ENCODE results near the gene TAAR6. TPM values are rescaled to one million over a fixed set of nuclear protein-coding genes. Genes with fewer than 3 reads are reported as not detected.

Gene TAAR6
- total and polyA plus RNA-seq, 4 donors, result not detected

DNA sequence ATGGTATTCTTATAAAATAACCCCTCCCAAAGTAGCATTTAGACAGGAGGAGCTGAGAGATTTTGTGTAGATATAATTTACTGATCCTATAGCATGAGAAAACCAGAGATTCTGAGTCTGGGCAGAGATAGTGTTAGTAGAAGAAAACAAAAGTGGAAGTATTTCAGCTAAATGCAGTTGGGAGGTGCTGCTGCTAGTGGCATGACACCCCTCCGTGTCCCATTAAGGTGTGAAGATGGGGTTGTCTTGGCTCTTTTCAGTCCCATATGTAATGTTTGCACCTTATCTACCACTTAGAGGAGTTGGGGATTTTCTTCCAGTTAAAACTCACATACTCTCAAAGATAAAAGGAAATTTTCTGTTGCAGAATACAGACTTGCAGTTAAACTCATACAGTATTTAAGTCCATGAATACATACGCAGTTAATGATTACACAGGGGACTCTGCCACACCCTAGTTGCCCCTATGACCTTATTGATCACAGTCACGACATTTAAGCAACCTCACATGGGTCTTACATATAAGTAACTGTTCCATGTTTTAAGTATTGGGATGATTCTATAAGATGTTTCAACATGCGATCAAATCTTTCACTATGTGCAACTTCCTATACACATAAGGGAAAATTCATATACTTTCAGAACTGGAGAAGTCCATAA is 42.5 kb downstream of the TAAR6 start:
- Histone ChIP-seq H3K4me1 (ENCODE audit: control insufficient read depth in 5 of 5, insufficient read depth in 5 of 5, low read length in 5 of 5) (no peaks in the 10 kb centered on the region), H3K27ac (ENCODE audit: low read depth in 1 of 2, low read length in 1 of 2) (no peak overlapping the region), H3K4me3 (no peak overlapping the region), H3K9me3 (ENCODE audit: control insufficient read depth in 4 of 4, insufficient read depth in 3 of 4, low read length in 3 of 4) (no peaks in the 10 kb centered on the region), H3K9ac (ENCODE audit: insufficient read depth in 1 of 2, low read length in 2 of 2) (no peak overlapping the region), H3K36me3 (ENCODE audit: control insufficient read depth in 4 of 4, insufficient read depth in 4 of 4, low read length in 4 of 4) (no peaks in the 10 kb centered on the region), H3K27me3 (ENCODE audit: control insufficient read depth in 3 of 3, insufficient read depth in 3 of 3, low read length in 2 of 3) (no peaks in the 10 kb centered on the region)
- no peak for DNase-seq
- TF ChIP-seq, protein P1, sequence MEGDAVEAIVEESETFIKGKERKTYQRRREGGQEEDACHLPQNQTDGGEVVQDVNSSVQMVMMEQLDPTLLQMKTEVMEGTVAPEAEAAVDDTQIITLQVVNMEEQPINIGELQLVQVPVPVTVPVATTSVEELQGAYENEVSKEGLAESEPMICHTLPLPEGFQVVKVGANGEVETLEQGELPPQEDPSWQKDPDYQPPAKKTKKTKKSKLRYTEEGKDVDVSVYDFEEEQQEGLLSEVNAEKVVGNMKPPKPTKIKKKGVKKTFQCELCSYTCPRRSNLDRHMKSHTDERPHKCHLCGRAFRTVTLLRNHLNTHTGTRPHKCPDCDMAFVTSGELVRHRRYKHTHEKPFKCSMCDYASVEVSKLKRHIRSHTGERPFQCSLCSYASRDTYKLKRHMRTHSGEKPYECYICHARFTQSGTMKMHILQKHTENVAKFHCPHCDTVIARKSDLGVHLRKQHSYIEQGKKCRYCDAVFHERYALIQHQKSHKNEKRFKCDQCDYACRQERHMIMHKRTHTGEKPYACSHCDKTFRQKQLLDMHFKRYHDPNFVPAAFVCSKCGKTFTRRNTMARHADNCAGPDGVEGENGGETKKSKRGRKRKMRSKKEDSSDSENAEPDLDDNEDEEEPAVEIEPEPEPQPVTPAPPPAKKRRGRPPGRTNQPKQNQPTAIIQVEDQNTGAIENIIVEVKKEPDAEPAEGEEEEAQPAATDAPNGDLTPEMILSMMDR (IDR thresholded peaks at IDR 0.05; ENCODE audit: control extremely low read depth, extremely low read depth), result no peak
- WGBS, 2 donors, result 60% methylated on average over 4 of the region's 4 CpGs
- no peak for ATAC-seq (ENCODE audit: insufficient read depth, low FRiP score)

DNA sequence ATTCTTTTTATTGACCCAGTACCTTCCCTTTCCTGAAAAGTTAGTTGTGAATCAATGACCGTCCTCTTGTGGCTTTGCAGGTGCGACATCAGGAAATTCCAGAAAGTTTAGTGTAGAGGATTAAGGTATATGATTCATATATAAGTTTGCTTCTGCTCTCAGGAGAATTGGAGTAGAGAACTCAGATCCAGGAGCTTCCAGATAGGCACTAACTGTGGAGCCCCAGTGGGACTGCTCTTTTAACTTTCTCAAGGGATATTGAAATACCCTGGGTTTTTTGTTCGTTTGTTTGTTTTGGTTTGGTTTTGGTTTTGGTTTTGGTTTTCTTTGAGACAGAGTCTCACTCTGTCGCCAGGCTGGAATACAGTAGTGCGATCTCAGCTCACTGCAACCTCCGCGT is 44.4 kb downstream of the TAAR6 start:
- TF ChIP-seq, protein P1 (IDR thresholded peaks at IDR 0.05; ENCODE audit: control extremely low read depth, extremely low read depth), result no peak
- H3K9ac ChIP-seq (ENCODE audit: insufficient read depth in 1 of 2, low read length in 2 of 2), result no peak overlapping the region
- no peaks in the 10 kb centered on the region for H3K36me3 ChIP-seq (ENCODE audit: control insufficient read depth in 4 of 4, insufficient read depth in 4 of 4, low read length in 4 of 4)
- no peaks in the 10 kb centered on the region for H3K4me1 ChIP-seq (ENCODE audit: control insufficient read depth in 5 of 5, insufficient read depth in 5 of 5, low read length in 5 of 5)
- H3K27ac ChIP-seq (ENCODE audit: low read depth in 1 of 2, low read length in 1 of 2), result no peak overlapping the region
- no peaks in the 10 kb centered on the region for H3K9me3 ChIP-seq (ENCODE audit: control insufficient read depth in 4 of 4, insufficient read depth in 3 of 4, low read length in 3 of 4)
- 84 to 89% methylated on average over 6 to 7 of the region's 7 CpGs for WGBS, 2 donors
- no peak overlapping the region for H3K4me3 ChIP-seq
- DNase-seq (no peak), ATAC-seq (ENCODE audit: insufficient read depth, low FRiP score) (no peak)
- no peaks in the 10 kb centered on the region for H3K27me3 ChIP-seq (ENCODE audit: control insufficient read depth in 3 of 3, insufficient read depth in 3 of 3, low read length in 2 of 3)

- no peaks in the 10 kb centered on the region for H3K9me3 ChIP-seq (ENCODE audit: control insufficient read depth in 4 of 4, insufficient read depth in 3 of 4, low read length in 3 of 4)
- H3K9ac ChIP-seq (ENCODE audit: insufficient read depth in 1 of 2, low read length in 2 of 2), result no peak overlapping the region
- no peaks in the 10 kb centered on the region for H3K27me3 ChIP-seq (ENCODE audit: control insufficient read depth in 3 of 3, insufficient read depth in 3 of 3, low read length in 2 of 3)
- no peak for ATAC-seq (ENCODE audit: insufficient read depth, low FRiP score)
- no peak overlapping the region for H3K27ac ChIP-seq (ENCODE audit: low read depth in 1 of 2, low read length in 1 of 2)
- no peak overlapping the region for H3K4me3 ChIP-seq
- TF ChIP-seq, protein P1 (IDR thresholded peaks at IDR 0.05; ENCODE audit: control extremely low read depth, extremely low read depth), result no peak
- no peaks in the 10 kb centered on the region for H3K36me3 ChIP-seq (ENCODE audit: control insufficient read depth in 4 of 4, insufficient read depth in 4 of 4, low read length in 4 of 4)
- no peaks in the 10 kb centered on the region for H3K4me1 ChIP-seq (ENCODE audit: control insufficient read depth in 5 of 5, insufficient read depth in 5 of 5, low read length in 5 of 5)
- DNase-seq, result no peak
- 41% methylated on average over 1 of the region's 1 CpG for WGBS, 2 donors
Measured at GRCh38 chr6:132616677-132617076, 46.6 kb downstream of the TAAR6 start.

Small RNA genes within 50 kb of the gene (small RNA-seq; reads per million reads assigned to genes)
- not detected for gene TAAR7P (ENCODE audit: low replicate concordance)

Other genes starting within 250 kb of the TAAR6 start
- gene MOXD1, start 168.8 kb upstream of the TAAR6 start, total RNA-seq, result 10 to 100 TPM; 30.8 to 37.5 TPM
- gene MOXD1, start 168.8 kb upstream of the TAAR6 start, polyA plus RNA-seq, result 1 to 10 TPM; 4.5 to 4.6 TPM
- gene STX7, start 57.2 kb upstream of the TAAR6 start, total RNA-seq, result 10 to 100 TPM; 61.2 to 84.8 TPM
- 10 to 100 TPM; 14.8 to 39.3 TPM for gene STX7, start 57.2 kb upstream of the TAAR6 start, polyA plus RNA-seq
- gene TAAR9, start 32.0 kb upstream of the TAAR6 start, total RNA-seq, result not detected
- gene TAAR9, start 32.0 kb upstream of the TAAR6 start, polyA plus RNA-seq, result not detected
- not detected for gene TAAR8, start 17.6 kb upstream of the TAAR6 start, total RNA-seq
- not detected for gene TAAR8, start 17.6 kb upstream of the TAAR6 start, polyA plus RNA-seq
- gene TAAR5, start 19.4 kb downstream of the TAAR6 start, total RNA-seq, result not detected
- gene TAAR5, start 19.4 kb downstream of the TAAR6 start, polyA plus RNA-seq, result not detected
- not detected for gene TAAR2, start 54.0 kb downstream of the TAAR6 start, total RNA-seq
- not detected for gene TAAR2, start 54.0 kb downstream of the TAAR6 start, polyA plus RNA-seq
- not detected for gene TAAR1, start 88.9 kb downstream of the TAAR6 start, total RNA-seq
- gene TAAR1, start 88.9 kb downstream of the TAAR6 start, polyA plus RNA-seq, result under 1 TPM in 1 of 2 donors, not detected in 1; 0.06 TPM
- 1 to 10 TPM; 3.1 to 3.5 TPM for gene VNN1, start 143.7 kb downstream of the TAAR6 start, total RNA-seq
- 10 to 100 TPM in 1 of 2 donors, 1 to 10 TPM in 1; 2.2 to 64.9 TPM for gene VNN1, start 143.7 kb downstream of the TAAR6 start, polyA plus RNA-seq
- 10 to 100 TPM; 10.3 to 34.0 TPM for gene VNN2, start 187.6 kb downstream of the TAAR6 start, total RNA-seq
- gene VNN2, start 187.6 kb downstream of the TAAR6 start, polyA plus RNA-seq, result 10 to 100 TPM in 1 of 2 donors, 1 to 10 TPM in 1; 2.8 to 59.8 TPM
- 10 to 100 TPM; 10.2 to 20.9 TPM for gene SLC18B1, start 228.3 kb downstream of the TAAR6 start, total RNA-seq
- gene SLC18B1, start 228.3 kb downstream of the TAAR6 start, polyA plus RNA-seq, result 10 to 100 TPM in 1 of 2 donors, 1 to 10 TPM in 1; 5.6 to 10.5 TPM
- 1,000 to 10,000 TPM; 1,097 to 1,219 TPM for gene RPS12, start 244.2 kb downstream of the TAAR6 start, total RNA-seq
- 1,000 to 10,000 TPM; 1,920 to 2,487 TPM for gene RPS12, start 244.2 kb downstream of the TAAR6 start, polyA plus RNA-seq

Measured in lung (tissue), 13 donors.